Neural cell (in vitro differentiated cells): ENCODE data around the gene TBC1D10B. TPM values are rescaled to one million over a fixed set of nuclear protein-coding genes. Genes with fewer than 3 reads are reported as not detected.
A peak's percentile ranks its signal among the peaks of the same experiment; 100 is the strongest.

Experiments
- H2AFZ ChIP-seq: fragments of 200-600, 300-800 bp; sonication (generic), shearing (Covaris generic); 2 replicates; pipeline ENCODE4 v1.6.0; 2014; ENCODE audit warnings: low read depth, mild to moderate bottlenecking, antibody characterized with exemption, low read length, moderate library complexity
- H3F3A ChIP-seq: fragments of 200-600 bp; shearing (Covaris generic); 2 replicates; pipeline ENCODE4 v1.6.1; 2016; ENCODE audit warnings: mild to moderate bottlenecking, moderate library complexity, mixed read lengths, antibody characterized with exemption, low read length; ENCODE audit not compliant: insufficient read depth, poor library complexity, severe bottlenecking
- H3K27ac ChIP-seq: fragments of 200-600, 300-800 bp; sonication (generic), shearing (Covaris generic); 2 replicates; pipeline ENCODE4 v1.5.1; 2014; ENCODE audit warnings: mild to moderate bottlenecking, low read length, moderate library complexity
- H3K27me3 ChIP-seq: fragments of 300-800, 200-600 bp; sonication (generic), shearing (Covaris generic); 2 replicates; pipeline ENCODE4 v1.6.0; 2014; ENCODE audit warnings: mild to moderate bottlenecking, low read depth, low read length, moderate library complexity; ENCODE audit not compliant: insufficient read depth
- H3K36me3 ChIP-seq: fragments of 300-800, 200-600 bp; sonication (generic), shearing (Covaris generic); 2 replicates; pipeline ENCODE4 v1.5.1; 2014; ENCODE audit warnings: mild to moderate bottlenecking, antibody characterized with exemption, low read length, moderate library complexity; ENCODE audit not compliant: insufficient read depth
- H3K4me2 ChIP-seq: fragments of 300-800, 200-600 bp; sonication (generic), shearing (Covaris generic); 2 replicates; pipeline ENCODE4 v1.6.0; 2014; ENCODE audit warnings: mild to moderate bottlenecking, low read length
- H3K4me3 ChIP-seq: fragments of 300-800, 200-600 bp; sonication (generic), shearing (Covaris generic); 2 replicates; pipeline ENCODE4 v1.5.1; 2014; ENCODE audit warnings: mild to moderate bottlenecking, low read length, moderate library complexity
- H3K79me2 ChIP-seq: fragments of 200-600 bp; shearing (Covaris generic); replicated peaks from 2 replicates; pipeline ENCODE4 v1.6.0; 2014; ENCODE audit warnings: mild to moderate bottlenecking, low read length, moderate library complexity; ENCODE audit not compliant: insufficient read depth
- H3K9ac ChIP-seq: fragments of 300-800, 200-600 bp; sonication (generic), shearing (Covaris generic); 2 replicates; pipeline ENCODE4 v1.6.1; 2016; ENCODE audit warnings: mild to moderate bottlenecking, low read length, mixed read lengths
- H3K9me2 ChIP-seq: fragments of 200-600 bp; shearing (Covaris generic); 2 replicates; pipeline ENCODE4 v1.6.1; 2016; ENCODE audit warnings: mild to moderate bottlenecking, low read length, mixed read lengths; ENCODE audit not compliant: insufficient read depth
- H3K9me3 ChIP-seq: fragments of 200-600, 300-800 bp; sonication (generic), shearing (Covaris generic); 2 replicates; pipeline ENCODE4 v1.6.1; 2016; ENCODE audit warnings: mild to moderate bottlenecking, mixed run types, low read length, moderate library complexity, mixed read lengths
- H4K20me1 ChIP-seq: fragments of 200-600 bp; shearing (Covaris generic); 2 replicates; pipeline ENCODE4 v1.6.1; 2016; ENCODE audit warnings: mild to moderate bottlenecking, mixed run types; ENCODE audit not compliant: insufficient read depth
- CTCF ChIP-seq: fragments of 450-650 bp; IDR thresholded peaks from 2 replicates; pipeline ENCODE4 v1.5.1; 2014; ENCODE audit warnings: antibody characterized with exemption, mild to moderate bottlenecking, moderate library complexity; ENCODE audit not compliant: poor library complexity, severe bottlenecking
- EP300 ChIP-seq: fragments of 450-650 bp; conservative IDR thresholded peaks from 2 replicates; pipeline ENCODE4 v1.6.1; 2014; ENCODE audit warnings: antibody characterized with exemption, mild to moderate bottlenecking, moderate library complexity; ENCODE audit not compliant: poor library complexity, severe bottlenecking
- EZH2 ChIP-seq: fragments of 200-600, 300-800 bp; shearing (Covaris generic), sonication (generic); IDR thresholded peaks from 2 replicates; pipeline ENCODE4 v1.6.1; 2014; ENCODE audit warnings: antibody characterized with exemption, low read length, borderline replicate concordance, mild to moderate bottlenecking; ENCODE audit not compliant: insufficient read depth, poor library complexity, severe bottlenecking
- MXI1 ChIP-seq: fragments of 450-650 bp; conservative IDR thresholded peaks from 2 replicates; pipeline ENCODE4 v1.6.1; 2014; ENCODE audit warnings: antibody characterized with exemption, mild to moderate bottlenecking; ENCODE audit not compliant: poor library complexity, severe bottlenecking
- POLR2AphosphoS5 ChIP-seq: IDR thresholded peaks from 2 replicates; pipeline ENCODE4 v1.6.1; 2012
- RAD21 ChIP-seq: fragments of 450-650 bp; conservative IDR thresholded peaks from 2 replicates; pipeline ENCODE4 v1.6.1; 2014; ENCODE audit warnings: antibody characterized with exemption, mild to moderate bottlenecking, moderate library complexity
- REST ChIP-seq: IDR thresholded peaks from 2 replicates; pipeline ENCODE4 v1.6.1; 2012; ENCODE audit warnings: borderline replicate concordance
- SMC3 ChIP-seq: fragments of 450-650 bp; conservative IDR thresholded peaks from 2 replicates; pipeline ENCODE4 v1.6.1; 2014; ENCODE audit warnings: antibody characterized with exemption, mild to moderate bottlenecking, moderate library complexity; ENCODE audit not compliant: poor library complexity
- TAF1 ChIP-seq: IDR thresholded peaks from 2 replicates; pipeline ENCODE4 v1.6.1; 2012; ENCODE audit warnings: low read depth
- polyA plus RNA-seq: library from polyadenylated mRNA; depleted of rRNA; stranded (reverse); fragments of >200 nt; gene quantifications from 2 replicates; pipeline ENCODE4 v1.2.3, GENCODE V29; 2014

Gene TBC1D10B
- polyA plus RNA-seq, 1 donor from 2014 or later: 24.1 TPM

- Histone ChIP-seq H3K9me3 (no peaks in the 10 kb centered on the region), H3F3A (no peaks in the 10 kb centered on the region), H3K27ac (no peak overlapping the region), H3K27me3 (no peaks in the 10 kb centered on the region), H4K20me1 (no peaks in the 10 kb centered on the region), H3K4me3 (no peak overlapping the region), H3K4me2 (no peak overlapping the region), H3K9ac (no peak overlapping the region), H3K79me2 (peaks cover 5% of the 10 kb centered on the region), H2AFZ (no peak overlapping the region), H3K9me2 (no peaks in the 10 kb centered on the region), H3K36me3 (no peaks in the 10 kb centered on the region)
- TF ChIP-seq REST: no peak
- TF ChIP-seq TAF1: no peak
- TF ChIP-seq SMC3: no peak
- TF ChIP-seq MXI1: no peak
- no peak for TF ChIP-seq POLR2AphosphoS5
- TF ChIP-seq CTCF: no peak
- no peak for TF ChIP-seq EP300
- no peak for TF ChIP-seq EZH2
- no peak for TF ChIP-seq RAD21
These were observed 10.5 kb upstream of the TBC1D10B start for GRCh38 chr16:30380803-30381208.

DNA sequence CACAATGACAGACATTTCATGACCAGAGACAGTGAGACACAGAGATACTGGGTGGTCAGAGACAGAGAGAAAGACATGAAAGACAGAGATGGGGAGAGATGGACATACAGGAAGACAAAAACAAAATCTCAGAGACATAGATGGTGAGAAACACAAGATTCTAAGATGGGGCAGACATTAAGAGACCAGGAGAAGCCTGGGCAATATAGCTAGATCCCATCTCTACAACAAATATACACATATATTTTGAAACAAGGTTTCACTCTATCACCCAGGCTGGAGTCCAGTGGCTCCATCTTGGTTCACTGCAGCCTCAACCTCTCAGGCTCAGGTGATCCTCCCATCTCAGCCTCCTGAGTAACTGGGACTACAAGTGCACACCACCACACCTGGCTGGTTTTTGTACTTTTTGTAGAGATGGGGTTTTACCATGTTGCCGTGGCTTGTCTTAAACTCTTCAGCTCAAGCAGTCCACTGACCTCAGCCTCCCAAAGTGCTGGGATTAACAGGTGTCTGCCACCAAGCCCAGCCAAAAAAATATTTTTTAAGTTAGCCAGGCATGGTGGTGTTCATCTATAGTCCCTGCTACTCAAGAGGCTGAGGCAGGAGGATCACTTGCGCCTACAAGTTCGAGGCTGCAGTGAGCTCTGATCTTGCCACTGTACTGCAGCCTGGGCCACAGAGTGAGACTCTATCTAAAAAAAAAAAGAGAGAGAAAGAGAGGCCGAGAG, 9.9 kb upstream of the TBC1D10B start:
- no peaks in the 10 kb centered on the region for H3K9me3 ChIP-seq
- H3K9me2 ChIP-seq: no peaks in the 10 kb centered on the region
- no peaks in the 10 kb centered on the region for H3F3A ChIP-seq
- H3K9ac ChIP-seq: peak overlapping the region; percentile 20
- TF ChIP-seq POLR2AphosphoS5 (no peak), TAF1 (no peak), EP300 (no peak), REST (no peak), SMC3 (no peak), EZH2 (no peak), MXI1 (no peak), CTCF (no peak), RAD21 (no peak)
- H3K36me3 ChIP-seq: no peaks in the 10 kb centered on the region
- H4K20me1 ChIP-seq: no peaks in the 10 kb centered on the region
- no peak overlapping the region for H2AFZ ChIP-seq
- no peak overlapping the region for H3K4me2 ChIP-seq
- no peak overlapping the region for H3K27ac ChIP-seq
- H3K27me3 ChIP-seq: no peaks in the 10 kb centered on the region
- H3K79me2 ChIP-seq: peaks cover 5% of the 10 kb centered on the region
- peak overlapping the region; percentile 98 for H3K4me3 ChIP-seq
